GM18505 (cell line): Measurements from ENCODE around the gene TEKT5.

Experiments
- ATAC-seq: cut with Tn5 transposase; IDR thresholded peaks from one replicate; pipeline ENCODE4 v1.9.1; 2021; ENCODE audit not compliant: unreplicated experiment
- POLR2A ChIP-seq: IDR thresholded peaks from 4 replicates; pipeline ENCODE4 v1.6.1; 2011; ENCODE audit warnings: borderline replicate concordance; ENCODE audit not compliant: insufficient read depth, insufficient read length; ENCODE audit errors: extremely low read depth

Gene TEKT5

GRCh38 chr16:10728003-10728887, 33.5 kb upstream of the TEKT5 start:
- no peak for ATAC-seq
- no peak for TF ChIP-seq POLR2A

- ATAC-seq: no peak
- no peak for TF ChIP-seq POLR2A
Measured at GRCh38 chr16:10708969-10709368, 14.2 kb upstream of the TEKT5 start.

GRCh38 chr16:10699756-10700155, 5.0 kb upstream of the TEKT5 start:
- TF ChIP-seq POLR2A: no peak
- ATAC-seq: no peak

GRCh38 chr16:10694306-10694705, 424 bp downstream of the TEKT5 start:
- ATAC-seq: no peak

GRCh38 chr16:10693889-10694288, 841 bp downstream of the TEKT5 start:
- no peak for ATAC-seq
- TF ChIP-seq POLR2A: no peak

More at GRCh38 chr16:10694306-10694705, 424 bp downstream of the TEKT5 start:
- TF ChIP-seq POLR2A: no peak

GRCh38 chr16:10692470-10692869, 2.3 kb downstream of the TEKT5 start:
- no peak for ATAC-seq
- TF ChIP-seq POLR2A: no peak

- no peak for TF ChIP-seq POLR2A
Measured at GRCh38 chr16:10688726-10689125, 6.0 kb downstream of the TEKT5 start.

GRCh38 chr16:10688291-10688690, 6.4 kb downstream of the TEKT5 start:
- no peak for ATAC-seq

More at GRCh38 chr16:10688726-10689125, 6.0 kb downstream of the TEKT5 start:
- ATAC-seq: no peak

GRCh38 chr16:10685709-10686108, 9.0 kb downstream of the TEKT5 start:
- ATAC-seq: no peak
- TF ChIP-seq POLR2A: no peak

More at GRCh38 chr16:10688291-10688690, 6.4 kb downstream of the TEKT5 start:
- no peak for TF ChIP-seq POLR2A

GRCh38 chr16:10684511-10685151, 10.1 kb downstream of the TEKT5 start:
- TF ChIP-seq POLR2A: no peak
- ATAC-seq: no peak

- ATAC-seq: no peak
- no peak for TF ChIP-seq POLR2A
Measured at GRCh38 chr16:10683170-10683569, 11.6 kb downstream of the TEKT5 start.

- no peak for ATAC-seq
- no peak for TF ChIP-seq POLR2A
Measured at GRCh38 chr16:10682604-10683003, 12.1 kb downstream of the TEKT5 start.

GRCh38 chr16:10681310-10682308, 13.1 kb downstream of the TEKT5 start:
- no peak for ATAC-seq
- TF ChIP-seq POLR2A: no peak
